ENCODE results near the gene DST. TPM values are rescaled to one million over a fixed set of nuclear protein-coding genes. Genes with fewer than 3 reads are reported as not detected.
A peak's percentile ranks its signal among the peaks of the same experiment; 100 is the strongest.

Gene DST
- total and polyA plus RNA-seq, 7 donors: 58.3 to 341 (median 109) TPM

GRCh38 chr6:56459030-56459805, 183.5 kb downstream of the DST start:
- intact Hi-C loops (cut with DNase I): no loop called here
- H3K27ac ChIP-seq: no peak overlapping the region
- no peaks in the 10 kb centered on the region for H3K9me3 ChIP-seq
- no peak for ATAC-seq
- peaks cover 14 to 100% of the 10 kb centered on the region in 2 donors for H3K36me3 ChIP-seq (ENCODE audit: insufficient read depth in 1 of 2, low read depth in 1 of 2)
- TF ChIP-seq CTCF (IDR thresholded peaks at IDR 0.05): no peak
- H3K27me3 ChIP-seq (ENCODE audit: insufficient read depth in 3 of 3, low read length in 2 of 3): no peaks in the 10 kb centered on the region
- 84 to 86% (median 85%) methylated on average over 13 of the region's 13 CpGs for WGBS, 3 donors
- no peak for DNase-seq
- H3K4me1 ChIP-seq: no peaks in the 10 kb centered on the region
- no peak overlapping the region for H3K4me3 ChIP-seq

DNA sequence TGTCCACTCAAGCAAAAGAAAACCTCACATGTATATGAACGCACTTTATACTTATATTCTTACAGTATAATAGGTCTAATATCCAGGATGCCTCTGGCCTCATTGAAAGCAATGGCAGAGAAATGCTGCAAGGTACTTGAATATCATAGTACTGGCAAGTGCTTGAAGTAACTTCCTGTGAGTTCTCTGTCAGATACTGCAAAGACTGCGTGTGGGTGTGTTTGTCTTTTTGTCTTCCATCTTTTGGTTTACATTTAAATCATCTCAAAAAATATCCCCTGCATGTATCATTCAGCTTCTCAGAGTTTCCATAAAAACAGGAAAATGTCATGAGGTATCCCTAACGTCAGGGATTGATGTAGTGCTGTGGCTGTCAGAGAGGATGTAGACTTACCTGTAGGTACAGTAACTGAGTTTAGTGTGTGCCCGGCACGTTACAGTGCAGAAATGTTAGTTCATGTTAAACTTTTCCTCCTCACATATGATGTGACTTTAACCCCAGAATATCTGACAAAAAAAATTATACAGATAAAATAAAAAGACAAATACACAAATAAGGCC, 184.3 kb downstream of the DST start:
- no peak for TF ChIP-seq CTCF (IDR thresholded peaks at IDR 0.05)
- no peak overlapping the region for H3K4me3 ChIP-seq
- H3K36me3 ChIP-seq (ENCODE audit: insufficient read depth in 1 of 2, low read depth in 1 of 2): peaks cover 14 to 93% of the 10 kb centered on the region in 2 donors
- ATAC-seq (no peak), DNase-seq (no peak)
- H3K9me3 ChIP-seq: no peaks in the 10 kb centered on the region
- 74 to 87% (median 78%) methylated on average over 5 of the region's 5 CpGs for WGBS, 3 donors
- intact Hi-C loops (cut with DNase I): no loop called here
- H3K4me1 ChIP-seq: no peaks in the 10 kb centered on the region
- no peaks in the 10 kb centered on the region for H3K27me3 ChIP-seq (ENCODE audit: insufficient read depth in 3 of 3, low read length in 2 of 3)
- no peak overlapping the region for H3K27ac ChIP-seq

- no peak for TF ChIP-seq CTCF (IDR thresholded peaks at IDR 0.05)
- Histone ChIP-seq H3K9me3 (no peaks in the 10 kb centered on the region), H3K27me3 (ENCODE audit: insufficient read depth in 3 of 3, low read length in 2 of 3) (no peaks in the 10 kb centered on the region), H3K4me1 (no peaks in the 10 kb centered on the region), H3K27ac (no peak overlapping the region), H3K36me3 (ENCODE audit: insufficient read depth in 1 of 2, low read depth in 1 of 2) (peaks cover 11 to 77% of the 10 kb centered on the region in 2 donors), H3K4me3 (no peak overlapping the region)
- DNase-seq: no peak
- ATAC-seq: no peak
- whole genome bisulfite sequencing, 3 donors: 73 to 78% (median 77%) methylated on average over 2 of the region's 2 CpGs
- intact Hi-C loops (cut with DNase I): no loop called here
These were observed 185.9 kb downstream of the DST start for GRCh38 chr6:56456785-56457184.

DNA sequence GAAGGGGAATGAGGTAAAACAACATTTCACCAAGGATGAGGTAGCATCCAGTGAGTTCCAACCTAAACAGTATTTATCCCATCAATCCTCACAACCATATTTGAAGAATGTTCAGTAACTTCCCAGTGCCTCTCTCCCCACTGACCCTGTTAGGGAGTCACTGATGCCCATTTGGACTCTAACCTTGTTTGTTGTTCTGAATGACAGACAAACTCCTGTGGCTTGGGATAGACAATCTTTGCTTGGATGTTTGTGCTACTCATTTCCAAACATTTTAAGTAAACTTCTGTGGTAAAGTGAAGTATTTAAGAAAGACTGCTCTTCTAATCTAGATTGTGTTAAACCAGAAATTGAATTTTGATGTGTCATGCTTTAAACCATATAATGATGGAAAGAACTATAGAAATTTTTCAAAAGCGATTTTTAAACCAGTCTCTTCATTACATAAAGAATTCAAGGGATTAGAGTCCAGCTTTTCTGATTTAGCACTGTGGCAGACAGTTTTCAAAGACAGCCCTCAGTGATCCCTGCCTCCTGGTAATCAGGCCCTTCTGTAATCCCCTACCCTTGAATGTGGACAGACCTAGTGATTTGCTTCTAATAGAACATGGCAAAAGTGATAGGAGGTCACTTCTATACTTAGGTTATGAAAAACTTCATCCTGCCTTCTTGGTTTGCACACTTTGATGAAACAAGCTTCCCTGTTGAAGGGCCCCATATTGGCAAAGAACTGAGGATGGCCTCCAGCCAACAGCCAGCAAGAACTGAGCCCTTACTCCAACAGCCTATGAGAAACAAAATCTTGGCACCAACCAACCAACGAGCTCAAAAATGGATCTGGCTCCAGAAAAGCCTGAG, 191.6 kb downstream of the DST start:
- Histone ChIP-seq H3K4me3 (no peak overlapping the region), H3K36me3 (ENCODE audit: insufficient read depth in 1 of 2, low read depth in 1 of 2) (peaks cover 0 to 21% of the 10 kb centered on the region in 2 donors), H3K27ac (no peak overlapping the region), H3K4me1 (no peaks in the 10 kb centered on the region), H3K27me3 (ENCODE audit: insufficient read depth in 3 of 3, low read length in 2 of 3) (no peaks in the 10 kb centered on the region), H3K9me3 (no peaks in the 10 kb centered on the region)
- intact Hi-C loops (cut with DNase I): no loop called here
- WGBS, 3 donors: 37 to 49% (median 41%) methylated on average over 2 of the region's 2 CpGs
- ATAC-seq (peak; percentile 13 to 52 (median 28)), DNase-seq (peak; percentile 29 to 70)
- no peak for TF ChIP-seq CTCF (IDR thresholded peaks at IDR 0.05)
